Stimulated activated CD4-positive, alpha-beta T cell treated with anti-CD3 and anti-CD28 coated beads, Interleukin-1b, Interleukin-23, amount 100 ng/mL, for 1 hour (primary cell): ENCODE data around the gene DEPDC4.
"Not testable (repeated sequence)": the region's sequence is repeated elsewhere in the genome, so short reads cannot be mapped to it uniquely, and the experiment has no call there.

ENCODE experiments used
- DNase-seq, 2 donors: peaks; one replicate each; pipeline ENCODE4 v3.0.0-alpha.2; 2020; ENCODE audit warnings: low read depth in 2 of 2

DEPDC4 gene

GRCh38 chr12:100266835-100267602 lies at the start of gene DEPDC4, which contains the start of gene SCYL2:
DEPDC4 (minus strand) TSS chr12:100267079; CDS start chr12:100267076, 3 bp downstream.
SCYL2 (plus strand) TSS chr12:100267177; CDS start chr12:100282971, 15,794 bp downstream.
- peak; percentile 81 to 85 for DNase-seq

- DNase-seq = no peak
These were observed 44.4 kb upstream of the DEPDC4 start for GRCh38 chr12:100311317-100311716.

- not testable (repeated sequence) for DNase-seq
These were observed 41.3 kb upstream of the DEPDC4 start for GRCh38 chr12:100308138-100308537.

- not testable (repeated sequence) for DNase-seq
These were observed 37.5 kb upstream of the DEPDC4 start for GRCh38 chr12:100304334-100304733.

- no peak for DNase-seq
These were observed 37.0 kb upstream of the DEPDC4 start for GRCh38 chr12:100303831-100304230.

- DNase-seq = no peak
These were observed 35.2 kb upstream of the DEPDC4 start for GRCh38 chr12:100302081-100302480.

GRCh38 chr12:100295764-100296555 lies 29.1 kb upstream of the DEPDC4 start:
- no peak for DNase-seq

GRCh38 chr12:100294366-100294765 lies 27.5 kb upstream of the DEPDC4 start:
- DNase-seq = not testable (repeated sequence)

GRCh38 chr12:100293017-100293416 lies 26.1 kb upstream of the DEPDC4 start:
- DNase-seq = no peak

- DNase-seq = no peak
These were observed 23.1 kb upstream of the DEPDC4 start for GRCh38 chr12:100290016-100290415.

GRCh38 chr12:100289038-100289437 lies 22.2 kb upstream of the DEPDC4 start:
- DNase-seq = no peak

- DNase-seq = not testable (repeated sequence)
These were observed 17.7 kb upstream of the DEPDC4 start for GRCh38 chr12:100284556-100284955.

- no peak for DNase-seq
These were observed 12.8 kb upstream of the DEPDC4 start for GRCh38 chr12:100279607-100280244.

GRCh38 chr12:100279159-100279558 lies 12.3 kb upstream of the DEPDC4 start:
- no peak for DNase-seq

- DNase-seq = no peak
These were observed 7.4 kb upstream of the DEPDC4 start for GRCh38 chr12:100274291-100274690.

- DNase-seq = no peak
These were observed 6.9 kb upstream of the DEPDC4 start for GRCh38 chr12:100273782-100274181.

- DNase-seq = no peak
These were observed 2.1 kb upstream of the DEPDC4 start for GRCh38 chr12:100268835-100269564.

GRCh38 chr12:100267603-100268281 lies 863 bp upstream of the DEPDC4 start:
- DNase-seq = peak in 1 of 2 donors; percentile 5

GRCh38 chr12:100266585-100266834 lies 369 bp downstream of the DEPDC4 start:
- peak; percentile 77 to 96 for DNase-seq

GRCh38 chr12:100265732-100266584 lies 921 bp downstream of the DEPDC4 start:
- no peak for DNase-seq
